Neural progenitor cell (in vitro differentiated cells): ENCODE data around the gene SLC25A17.

Experiments used
- CTCF ChIP-seq: fragments of 200-600 bp; sonication (generic); IDR thresholded peaks from 2 replicates; pipeline ENCODE4 v1.5.1; 2017; ENCODE audit warnings: antibody characterized with exemption, mild to moderate bottlenecking
- EZH2 ChIP-seq: fragments of 200-600 bp; sonication (generic); IDR thresholded peaks from 2 replicates; pipeline ENCODE4 v1.6.1; 2017; ENCODE audit warnings: antibody characterized with exemption, mild to moderate bottlenecking, moderate library complexity
- EZH2phosphoT487 ChIP-seq: fragments of 200-600 bp; sonication (generic); IDR thresholded peaks from 2 replicates; pipeline ENCODE4 v1.6.1; 2017; ENCODE audit warnings: antibody characterized with exemption

DNA sequence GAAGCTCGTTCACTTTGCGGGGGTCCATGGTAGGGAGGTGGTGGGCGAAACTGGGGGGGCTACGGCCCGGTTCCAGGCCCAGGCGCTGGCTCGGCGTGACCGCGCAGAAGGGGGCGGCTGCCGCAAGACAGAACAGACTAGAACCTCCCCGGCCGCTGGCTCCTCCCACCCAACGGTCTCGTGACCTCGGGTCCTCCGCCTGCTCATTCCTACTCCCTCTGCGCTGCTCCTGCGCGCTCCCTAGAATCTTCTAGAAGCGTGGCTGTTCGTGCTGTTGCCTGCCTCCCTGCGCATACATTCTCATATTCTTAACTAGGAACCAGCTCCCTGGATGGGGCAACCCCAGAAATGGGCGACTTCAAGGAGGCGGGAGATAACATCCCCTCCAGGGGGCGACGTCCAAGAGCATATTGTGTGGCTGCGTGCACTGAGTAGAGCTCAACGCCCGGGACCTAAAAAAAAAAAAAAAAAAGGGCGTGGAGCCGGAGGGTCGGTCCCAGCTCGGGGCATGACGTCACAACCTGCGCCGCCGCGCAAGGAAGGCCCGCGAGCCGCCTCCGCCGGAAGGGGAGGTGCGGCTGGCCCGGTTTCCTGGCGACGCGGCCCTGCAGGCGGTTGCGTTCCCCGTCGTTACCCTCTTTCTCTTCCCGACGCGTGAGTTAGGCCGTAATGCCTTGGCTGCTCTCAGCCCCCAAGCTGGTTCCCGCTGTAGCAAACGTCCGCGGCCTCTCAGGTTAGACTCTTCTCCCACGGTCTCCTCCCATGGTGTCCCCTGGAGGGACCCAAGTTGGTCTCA is 37.6 kb upstream of the SLC25A17 start, which contains the start of the genes ST13 and XPNPEP3:
- peak; percentile 48 for TF ChIP-seq CTCF
- TF ChIP-seq EZH2: no peak
- no peak for TF ChIP-seq EZH2phosphoT487
